NCI-H2196 (cell line): Measurements from ENCODE around the gene PRAMEF8.
"Not testable (repeated sequence)": the region's sequence is repeated elsewhere in the genome, so short reads cannot be mapped to it uniquely, and the experiment has no call there.

Experiments used
- DNase-seq: peaks from one replicate; lab custom pipeline; 2025; ENCODE audit not compliant: unreplicated experiment; lab: John Stamatoyannopoulos, UW

Gene PRAMEF8

GRCh38 chr1:13285037-13285436 is at the start of gene PRAMEF8:
Gene PRAMEF8 (minus strand): TSS chr1:13285137. CDS start chr1:13284091, 1,046 bp downstream.
- not testable (repeated sequence) for DNase-seq

GRCh38 chr1:13315281-13315680 is 30.3 kb upstream of the PRAMEF8 start, which contains the start of gene PRAMEF15:
Gene PRAMEF15 (plus strand): TSS chr1:13315581. CDS start chr1:13318408, 2,827 bp downstream.
- not testable (repeated sequence) for DNase-seq

GRCh38 chr1:13303239-13303638 is 18.3 kb upstream of the PRAMEF8 start, which contains the start of gene PRAMEF33:
Gene PRAMEF33 (plus strand): TSS chr1:13303539. CDS start chr1:13305955, 2,416 bp downstream.
- not testable (repeated sequence) for DNase-seq

- not testable (repeated sequence) for DNase-seq
These were observed 17.3 kb upstream of the PRAMEF8 start for GRCh38 chr1:13302197-13302596.

- DNase-seq = not testable (repeated sequence)
These were observed 13.8 kb upstream of the PRAMEF8 start for GRCh38 chr1:13298699-13299098.

DNA sequence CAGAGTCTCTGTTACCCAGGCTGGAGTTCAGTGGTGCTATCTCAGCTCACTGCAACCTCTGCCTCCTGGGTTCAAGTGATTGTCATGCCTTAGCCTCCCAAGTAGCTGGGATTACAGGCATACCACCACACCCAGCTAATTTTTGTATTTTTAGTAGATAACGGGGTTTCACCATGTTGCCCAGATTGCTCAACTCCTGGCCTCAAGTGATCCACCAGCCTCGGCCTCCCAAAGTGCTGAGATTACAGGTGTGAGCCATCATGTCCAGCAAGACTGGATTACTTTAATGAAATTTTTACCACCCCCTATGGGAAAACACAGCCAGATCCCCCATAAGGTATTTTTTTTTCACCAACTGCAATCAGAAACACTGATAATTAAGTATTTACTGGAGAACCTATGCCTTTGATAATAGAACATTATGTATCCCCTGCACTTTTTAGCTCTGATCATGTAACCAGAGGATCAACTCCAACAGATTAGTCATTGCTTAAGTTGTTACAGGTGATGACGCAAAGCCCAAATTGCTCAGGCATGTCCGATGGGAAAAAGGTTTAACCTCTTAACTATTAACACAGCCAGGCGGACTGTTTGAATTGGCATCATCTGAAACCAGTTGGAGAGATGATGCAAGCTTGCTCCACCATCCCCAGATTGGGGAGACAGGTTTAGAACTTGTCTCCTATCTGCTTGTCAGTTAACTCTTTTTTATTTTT is 12.4 kb upstream of the PRAMEF8 start:
- DNase-seq = not testable (repeated sequence)

- not testable (repeated sequence) for DNase-seq
These were observed 4.1 kb upstream of the PRAMEF8 start for GRCh38 chr1:13289030-13289429.

DNA sequence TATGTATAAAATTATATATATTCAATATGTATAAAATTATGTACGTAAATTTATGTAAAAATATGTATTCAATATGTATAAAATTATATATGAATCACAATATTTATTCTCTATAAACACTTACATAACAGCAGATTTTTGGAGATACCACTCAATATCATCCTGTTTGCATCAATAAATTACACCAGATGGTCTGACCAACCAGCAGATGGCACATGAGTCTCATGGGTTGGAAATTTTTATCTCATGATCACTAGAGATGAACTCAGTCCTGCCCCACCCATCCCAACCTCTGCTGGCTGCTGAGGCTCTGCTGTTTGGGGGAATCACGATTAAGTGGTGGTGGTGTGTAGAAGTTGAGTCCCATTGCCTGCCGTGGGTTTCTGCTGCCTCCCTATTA is 5.3 kb downstream of the PRAMEF8 start:
- DNase-seq = not testable (repeated sequence)

- not testable (repeated sequence) for DNase-seq
These were observed 7.9 kb downstream of the PRAMEF8 start for GRCh38 chr1:13277016-13277415.

DNA sequence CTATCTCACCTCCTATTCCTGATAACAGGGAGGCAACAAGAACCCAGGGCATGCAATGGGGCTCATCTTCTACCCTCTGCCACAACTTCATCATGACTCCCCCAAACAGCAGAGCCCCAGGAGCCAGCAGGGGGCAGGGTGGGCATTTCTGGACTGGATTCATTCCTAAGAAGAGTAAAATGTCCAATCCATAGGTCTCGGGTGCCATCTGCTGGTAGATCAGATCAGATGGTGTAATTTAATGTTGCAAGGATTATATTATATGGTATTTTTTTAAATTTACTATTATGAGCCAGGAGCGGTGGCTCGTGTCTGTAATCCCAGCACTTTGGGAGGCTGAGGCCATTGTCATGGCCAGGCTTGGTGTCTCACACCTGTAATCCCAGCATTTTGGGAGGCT is 19.8 kb downstream of the PRAMEF8 start:
- DNase-seq = not testable (repeated sequence)

GRCh38 chr1:13253898-13254297 is 31.0 kb downstream of the PRAMEF8 start, which contains the start of gene PRAMEF5:
Gene PRAMEF5 (plus strand): TSS chr1:13254198. CDS start chr1:13259269, 5,071 bp downstream.
- DNase-seq = not testable (repeated sequence)

GRCh38 chr1:13247122-13247521 is 37.8 kb downstream of the PRAMEF8 start:
- not testable (repeated sequence) for DNase-seq

- DNase-seq = not testable (repeated sequence)
These were observed 38.4 kb downstream of the PRAMEF8 start for GRCh38 chr1:13246554-13246871.

- not testable (repeated sequence) for DNase-seq
These were observed 38.9 kb downstream of the PRAMEF8 start for GRCh38 chr1:13245841-13246553.

- not testable (repeated sequence) for DNase-seq
These were observed 41.2 kb downstream of the PRAMEF8 start for GRCh38 chr1:13243536-13244263.

GRCh38 chr1:13239633-13240032 is 45.3 kb downstream of the PRAMEF8 start:
- not testable (repeated sequence) for DNase-seq

DNA sequence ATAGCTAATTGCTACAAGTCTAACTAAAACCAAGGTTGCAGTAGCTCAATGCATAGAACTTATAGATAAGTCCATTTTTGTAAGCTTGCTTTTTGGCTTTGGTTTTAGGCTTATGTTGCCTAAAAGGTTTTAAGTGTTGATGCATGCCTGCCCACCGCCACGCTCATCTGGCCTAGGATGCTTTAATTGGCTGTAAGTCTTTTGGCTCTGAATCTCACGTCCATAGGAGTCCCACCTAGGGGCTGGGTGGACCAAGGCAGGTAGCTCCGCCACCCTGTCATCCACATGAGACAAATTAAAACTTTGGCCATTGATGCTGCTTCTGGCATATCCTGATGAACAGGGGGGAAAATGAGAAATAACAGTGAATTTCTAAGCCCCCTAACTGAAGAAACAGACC is 47.4 kb downstream of the PRAMEF8 start:
- not testable (repeated sequence) for DNase-seq

DNA sequence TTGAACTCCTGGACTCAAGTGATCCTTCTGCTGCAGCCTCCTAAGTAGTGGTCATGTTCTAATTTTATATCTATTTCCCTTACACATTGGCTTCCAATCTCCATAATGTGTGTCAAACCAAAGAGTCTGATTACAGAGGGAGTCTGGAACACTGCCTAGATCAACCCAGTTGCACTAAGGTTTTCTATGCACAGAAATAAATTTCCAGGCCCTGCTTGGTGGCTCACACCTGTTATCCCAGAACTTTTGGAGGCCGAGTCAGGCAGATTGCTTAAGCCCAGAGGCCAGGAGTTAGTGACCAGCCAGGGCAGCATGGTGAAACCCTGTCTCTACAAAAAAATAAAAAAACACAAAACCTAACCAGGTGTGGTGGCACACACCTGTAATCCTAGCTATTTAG is 50.9 kb downstream of the PRAMEF8 start:
- not testable (repeated sequence) for DNase-seq

DNA sequence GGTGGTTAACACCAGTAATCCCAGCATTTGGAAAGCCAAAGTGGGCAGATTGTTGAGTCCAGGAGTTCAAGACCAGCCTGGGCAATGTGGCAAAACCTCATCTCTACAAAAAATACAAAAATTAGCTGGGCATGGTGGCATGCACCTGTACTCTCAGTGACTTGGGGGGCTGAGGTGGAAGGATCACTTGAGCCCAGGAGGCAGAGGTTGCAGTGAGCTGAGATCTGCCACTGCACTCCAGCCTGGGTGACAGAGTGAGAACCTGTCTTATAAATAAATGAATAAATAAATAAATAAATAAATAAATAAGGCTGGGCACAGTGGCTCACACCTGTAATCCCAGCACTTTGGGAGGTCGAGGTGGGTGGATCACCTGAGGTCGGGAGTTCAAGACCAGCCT is 52.9 kb downstream of the PRAMEF8 start:
- not testable (repeated sequence) for DNase-seq
